Transverse colon (tissue), 4 donors: ENCODE measurements around the gene KHDRBS2. TPM values are rescaled to one million over a fixed set of nuclear protein-coding genes. Genes with fewer than 3 reads are reported as not detected.

Experiments used
- DNase-seq: peaks from one replicate; pipeline ENCODE4 v3.0.0-alpha.2; 2019
- H3K27ac ChIP-seq, 4 donors: fragments of 200-600 bp; sonication (generic); 2 replicates each; pipeline ENCODE4 v1.5.1; 2016 to 2018; ENCODE audit warnings: inconsistent platforms in 4 of 4
- H3K27me3 ChIP-seq: fragments of 200-600 bp; sonication (generic); 2 replicates; pipeline ENCODE4 v1.5.1; 2017; ENCODE audit warnings: inconsistent platforms
- H3K36me3 ChIP-seq, 4 donors: fragments of 200-600 bp; sonication (generic); 2 replicates each; pipeline ENCODE4 v1.5.1; 2017 to 2019; ENCODE audit warnings: inconsistent platforms in 4 of 4
- H3K4me1 ChIP-seq, 4 donors: fragments of 200-600 bp; sonication (generic); 2 replicates each; pipeline ENCODE4 v1.5.1; 2017 to 2020; ENCODE audit warnings: inconsistent platforms in 4 of 4
- H3K4me3 ChIP-seq, 4 donors: fragments of 200-600 bp; sonication (generic); 1 replicate in 1 of 4; 2 replicates in 3 of 4; pipeline versions ENCODE4 v1.5.1 to v1.6.1; 2017 to 2019; ENCODE audit warnings: inconsistent platforms in 4 of 4
- H3K9me3 ChIP-seq, 2 donors: fragments of 200-600 bp; sonication (generic); 2 replicates each; pipeline ENCODE4 v1.5.1; 2017 to 2019; ENCODE audit warnings: inconsistent platforms in 2 of 2
- EP300 ChIP-seq: sonication (generic); formaldehyde crosslinking; IDR thresholded peaks from one replicate; pipeline ENCODE4 v1.6.1; 2017; ENCODE audit warnings: antibody characterized with exemption, low read depth
- POLR2A ChIP-seq: fragments of 450-650 bp; IDR thresholded peaks from one replicate; pipeline ENCODE4 v1.6.1; 2016; ENCODE audit warnings: antibody characterized with exemption, mild to moderate bottlenecking, moderate library complexity
- POLR2AphosphoS5 ChIP-seq, 3 donors: sonication (generic); formaldehyde crosslinking; IDR thresholded peaks; one replicate each; pipeline ENCODE4 v1.6.1; 2016; ENCODE audit warnings: antibody characterized with exemption in 3 of 3
- WGBS, 2 donors: methylation state at CpG; one replicate each; pipeline ENCODE4 v1.1.5; 2018; ENCODE audit warnings: low coverage in 1 of 2; 5-methylcytosine and 5-hydroxymethylcytosine counted together
- in situ Hi-C, 4 donors: fragments of 200-750 bp; cut with MboI; loops; one replicate each; pipeline versions ENCODE4 v1.15.0 to v1.15.1; 2017; ENCODE audit warnings: low sequenced_read_pairs in 3 of 4, low pct_ligation_motif_present in 1 of 4, low pct_unique_long_range_greater_than_20kb in 1 of 4
- intact Hi-C: fragments of 100-400 bp; cut with DNase I; formaldehyde crosslinking; loops from one replicate; pipeline ENCODE4 v1.15.1; 2023; ENCODE audit warnings: low total_unique reads
- total RNA-seq, 4 donors: library from RNA; depleted of rRNA; stranded (reverse); fragments of >200 nt; gene quantifications; one replicate each; pipeline ENCODE4 v1.1.0, GENCODE V29; 2016
- TF ChIP-seq, protein P1 (sequence below), 5 experiments: fragments of 200-600 bp in 3 of 5; fragments of 450-650 bp in 2 of 5; sonication (generic) in 3 of 5; IDR thresholded peaks; 1 replicate in 2 of 5; 2 replicates in 3 of 5; pipeline ENCODE4 v1.5.1; 2016 to 2017; ENCODE audit warnings: antibody characterized with exemption in 5 of 5, inconsistent platforms in 3 of 5, mild to moderate bottlenecking in 2 of 5, moderate library complexity in 1 of 5

KHDRBS2 gene
- total RNA-seq, 4 donors from 2014 or later: 1.6 to 4.5 (median 2.5) TPM

GRCh38 chr6:62009445-62009844 is 276.6 kb downstream of the KHDRBS2 start:
- in situ Hi-C loops: no loop called here
- 67 to 93% methylated on average over 1 to 3 of the region's 3 CpGs for WGBS, 2 donors
- H3K36me3 ChIP-seq: no peaks in the 10 kb centered on the region
- H3K27me3 ChIP-seq: no peaks in the 10 kb centered on the region
- no peak for DNase-seq
- no peak overlapping the region for H3K27ac ChIP-seq
- intact Hi-C loops: no loop called here
- no peaks in the 10 kb centered on the region for H3K9me3 ChIP-seq
- H3K4me1 ChIP-seq: no peaks in the 10 kb centered on the region
- TF ChIP-seq POLR2A (no peak), POLR2AphosphoS5 (IDR thresholded peaks at IDR 0.05) (no peak), EP300 (no peak)
- TF ChIP-seq, protein P1, sequence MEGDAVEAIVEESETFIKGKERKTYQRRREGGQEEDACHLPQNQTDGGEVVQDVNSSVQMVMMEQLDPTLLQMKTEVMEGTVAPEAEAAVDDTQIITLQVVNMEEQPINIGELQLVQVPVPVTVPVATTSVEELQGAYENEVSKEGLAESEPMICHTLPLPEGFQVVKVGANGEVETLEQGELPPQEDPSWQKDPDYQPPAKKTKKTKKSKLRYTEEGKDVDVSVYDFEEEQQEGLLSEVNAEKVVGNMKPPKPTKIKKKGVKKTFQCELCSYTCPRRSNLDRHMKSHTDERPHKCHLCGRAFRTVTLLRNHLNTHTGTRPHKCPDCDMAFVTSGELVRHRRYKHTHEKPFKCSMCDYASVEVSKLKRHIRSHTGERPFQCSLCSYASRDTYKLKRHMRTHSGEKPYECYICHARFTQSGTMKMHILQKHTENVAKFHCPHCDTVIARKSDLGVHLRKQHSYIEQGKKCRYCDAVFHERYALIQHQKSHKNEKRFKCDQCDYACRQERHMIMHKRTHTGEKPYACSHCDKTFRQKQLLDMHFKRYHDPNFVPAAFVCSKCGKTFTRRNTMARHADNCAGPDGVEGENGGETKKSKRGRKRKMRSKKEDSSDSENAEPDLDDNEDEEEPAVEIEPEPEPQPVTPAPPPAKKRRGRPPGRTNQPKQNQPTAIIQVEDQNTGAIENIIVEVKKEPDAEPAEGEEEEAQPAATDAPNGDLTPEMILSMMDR (IDR thresholded peaks at IDR 0.05): no peak
- H3K4me3 ChIP-seq: no peak overlapping the region

DNA sequence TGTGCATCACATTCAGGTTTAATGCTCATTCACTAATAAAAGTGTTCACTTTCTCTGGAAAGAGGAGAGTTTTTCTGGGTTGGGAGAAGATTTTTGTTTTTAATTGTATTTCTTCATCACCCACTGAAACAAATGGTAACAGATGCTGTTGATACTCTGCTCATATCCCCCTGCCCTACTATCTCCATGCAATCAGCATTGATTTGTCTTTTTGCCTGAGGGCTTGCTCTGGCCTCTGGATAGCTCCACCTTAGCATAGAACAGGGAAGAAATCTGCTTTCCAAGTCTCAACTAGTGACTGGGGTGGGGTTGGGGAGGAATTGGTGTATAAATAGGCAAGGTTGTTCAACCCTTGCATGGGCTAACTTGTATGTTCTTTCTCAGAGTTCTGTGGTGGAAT is 296.4 kb downstream of the KHDRBS2 start:
- H3K27ac ChIP-seq: no peak overlapping the region
- DNase-seq: no peak
- intact Hi-C loops: no loop called here
- TF ChIP-seq, protein P1 (IDR thresholded peaks at IDR 0.05): no peak
- TF ChIP-seq POLR2AphosphoS5 (IDR thresholded peaks at IDR 0.05): no peak
- no peak for TF ChIP-seq EP300
- TF ChIP-seq POLR2A: no peak
- H3K4me1 ChIP-seq: no peaks in the 10 kb centered on the region
- H3K4me3 ChIP-seq: no peak overlapping the region
- H3K36me3 ChIP-seq: no peaks in the 10 kb centered on the region
- in situ Hi-C loops: no loop called here
- no peaks in the 10 kb centered on the region for H3K27me3 ChIP-seq
- no peaks in the 10 kb centered on the region for H3K9me3 ChIP-seq

DNA sequence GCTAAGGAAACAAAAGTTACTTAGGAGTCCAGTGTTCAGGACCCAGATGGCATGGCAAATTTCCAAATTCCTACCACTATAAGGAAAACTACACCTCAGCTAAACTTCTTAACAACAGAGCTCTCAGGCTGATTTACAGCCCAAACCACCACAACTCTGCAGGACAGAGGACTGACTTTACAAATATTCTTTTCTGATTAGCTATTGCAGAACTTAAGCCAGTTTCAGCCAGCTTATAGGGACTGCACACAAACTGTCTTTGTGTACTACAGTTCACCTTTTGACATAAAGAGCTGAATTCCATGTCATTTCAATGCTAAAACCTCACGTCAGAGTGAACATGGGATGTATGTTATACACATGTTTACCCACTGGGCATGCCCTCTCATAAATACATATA is 305.4 kb downstream of the KHDRBS2 start:
- 67 to 70% methylated on average over 1 of the region's 1 CpG for WGBS, 2 donors
- Histone ChIP-seq H3K4me1 (no peaks in the 10 kb centered on the region), H3K4me3 (no peak overlapping the region), H3K27me3 (no peaks in the 10 kb centered on the region), H3K36me3 (no peaks in the 10 kb centered on the region), H3K9me3 (no peaks in the 10 kb centered on the region), H3K27ac (no peak overlapping the region)
- intact Hi-C loops (no loop called here), in situ Hi-C loops (no loop called here)
- DNase-seq: no peak
- TF ChIP-seq POLR2A (no peak), EP300 (no peak), POLR2AphosphoS5 (IDR thresholded peaks at IDR 0.05) (no peak)
- TF ChIP-seq, protein P1 (IDR thresholded peaks at IDR 0.05): no peak

DNA sequence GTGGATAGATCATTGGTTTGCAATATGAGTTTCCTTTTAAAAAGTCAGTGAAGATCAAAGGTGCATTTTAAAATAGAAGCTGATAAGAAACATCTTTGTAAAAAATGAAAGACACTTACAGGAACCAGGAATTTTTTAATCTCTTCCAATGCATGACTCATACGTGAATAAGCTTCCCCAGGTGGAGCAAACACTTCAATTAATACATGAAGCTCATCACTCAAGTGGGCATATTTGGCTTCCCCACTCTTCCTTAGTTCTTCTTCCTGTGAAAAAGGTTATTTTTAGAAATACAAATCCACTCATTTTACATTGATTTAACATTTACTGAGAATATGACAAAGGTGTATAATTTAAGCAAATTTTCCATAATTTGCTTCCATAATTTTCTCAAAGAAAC is 308.1 kb downstream of the KHDRBS2 start:
- no peaks in the 10 kb centered on the region for H3K36me3 ChIP-seq
- no peak overlapping the region for H3K27ac ChIP-seq
- TF ChIP-seq POLR2AphosphoS5 (IDR thresholded peaks at IDR 0.05): no peak
- no peak for TF ChIP-seq POLR2A
- TF ChIP-seq EP300: no peak
- TF ChIP-seq, protein P1 (IDR thresholded peaks at IDR 0.05): no peak
- no peak overlapping the region for H3K4me3 ChIP-seq
- intact Hi-C loops (no loop called here), in situ Hi-C loops (no loop called here)
- H3K4me1 ChIP-seq: no peaks in the 10 kb centered on the region
- DNase-seq: no peak
- H3K9me3 ChIP-seq: no peaks in the 10 kb centered on the region
- no peaks in the 10 kb centered on the region for H3K27me3 ChIP-seq
- WGBS, 2 donors: 50 to 81% methylated on average over 1 of the region's 1 CpG
